HG03439 (cell line): ENCODE results near the gene KLK11.

Source experiments
- ATAC-seq: cut with Tn5 transposase; IDR thresholded peaks from one replicate; pipeline ENCODE4 v1.9.1; 2021; ENCODE audit warnings: mild to moderate bottlenecking, moderate library complexity; ENCODE audit not compliant: unreplicated experiment

Gene KLK11

DNA sequence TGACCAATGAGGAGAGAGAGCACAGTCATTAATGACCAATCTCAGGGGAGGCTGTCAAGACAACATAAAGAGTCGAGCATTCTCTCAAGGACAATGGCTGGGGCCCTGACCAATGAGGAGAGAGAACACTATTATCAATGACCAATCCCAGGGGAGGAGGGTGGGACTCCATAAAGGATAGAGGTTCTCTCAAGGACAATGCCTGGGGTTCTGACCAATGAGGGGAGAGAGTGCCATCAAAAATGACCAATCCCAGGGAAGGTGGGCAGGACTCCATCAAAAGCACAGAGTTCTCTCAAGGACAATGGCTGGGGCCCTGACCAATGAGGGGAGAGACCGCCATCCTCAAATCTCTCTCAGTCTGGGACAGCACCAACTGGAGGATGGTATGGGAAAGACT lies 3.3 kb upstream of the KLK11 start:
- ATAC-seq = no peak

- ATAC-seq = no peak
These were observed 1.5 kb upstream of the KLK11 start for GRCh38 chr19:51027873-51028272.

DNA sequence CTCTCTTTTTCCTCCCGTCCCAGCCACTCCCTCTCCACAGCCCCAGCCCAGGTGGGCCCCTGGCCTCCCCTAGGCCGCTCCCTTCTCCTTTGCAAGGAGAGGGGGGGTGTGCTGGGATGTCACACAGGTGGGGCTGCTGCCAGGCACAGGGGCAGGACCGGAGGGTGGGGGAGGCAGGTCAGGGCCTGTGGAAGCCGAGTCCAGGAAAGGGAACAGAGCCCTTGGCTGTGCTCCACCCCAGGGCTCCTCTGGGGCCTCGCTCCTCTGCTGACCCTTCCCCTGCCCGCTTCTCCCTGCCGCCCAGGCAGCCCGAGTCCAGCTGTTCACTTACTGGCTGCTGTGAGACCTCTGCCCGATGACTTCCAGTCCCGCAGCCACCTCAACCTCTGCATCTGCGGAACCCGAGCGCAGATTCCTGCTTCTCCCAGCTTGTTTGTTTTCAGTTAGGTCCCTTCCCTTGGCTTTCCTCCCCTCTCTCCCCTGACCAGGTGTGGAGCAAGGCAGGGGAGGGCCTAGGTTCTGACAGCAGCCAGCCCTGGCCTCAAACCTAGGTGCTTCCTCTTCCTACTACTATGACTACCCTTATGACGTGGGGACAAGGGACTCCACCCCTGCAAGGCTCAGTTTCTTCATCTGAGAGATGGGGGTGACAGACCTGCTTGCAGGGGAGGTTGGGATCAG lies 850 bp upstream of the KLK11 start:
- no peak for ATAC-seq

DNA sequence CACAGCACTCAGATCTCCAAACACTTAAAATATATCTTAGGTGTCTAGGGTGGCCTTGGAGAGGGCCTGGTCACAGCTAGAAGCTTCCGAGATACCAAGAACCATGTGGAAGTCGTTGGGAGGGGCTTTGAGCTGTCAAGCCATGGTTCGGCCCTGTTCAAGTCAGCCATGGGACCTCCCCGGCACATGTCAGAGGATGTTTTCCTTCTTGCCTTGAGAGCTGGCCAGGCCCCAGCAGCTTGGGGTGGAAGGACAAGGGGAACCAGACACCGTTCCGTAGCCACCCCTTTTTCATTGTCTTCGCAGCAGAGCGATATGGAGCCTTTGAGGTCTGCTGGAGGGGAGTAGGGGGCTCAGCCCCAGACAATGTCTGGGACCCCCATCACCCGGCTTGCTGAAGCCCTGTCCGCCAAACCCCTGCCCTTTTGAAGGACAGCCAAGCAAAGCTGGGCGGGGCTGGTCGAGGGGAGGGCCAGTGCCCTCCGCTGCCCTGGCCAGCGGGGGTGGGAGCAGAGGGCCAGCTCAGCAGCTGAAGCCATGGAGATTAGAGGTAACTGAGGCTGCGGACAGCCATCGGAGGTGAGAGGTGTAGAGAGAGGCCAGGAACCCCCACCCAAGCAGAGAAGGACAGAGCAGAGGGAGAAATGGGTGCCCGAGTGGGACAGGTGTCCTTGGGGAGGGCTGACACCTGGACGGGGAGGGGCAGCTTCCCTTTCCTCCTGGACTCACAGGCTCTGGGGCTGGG lies 435 bp downstream of the KLK11 start:
- ATAC-seq = no peak

DNA sequence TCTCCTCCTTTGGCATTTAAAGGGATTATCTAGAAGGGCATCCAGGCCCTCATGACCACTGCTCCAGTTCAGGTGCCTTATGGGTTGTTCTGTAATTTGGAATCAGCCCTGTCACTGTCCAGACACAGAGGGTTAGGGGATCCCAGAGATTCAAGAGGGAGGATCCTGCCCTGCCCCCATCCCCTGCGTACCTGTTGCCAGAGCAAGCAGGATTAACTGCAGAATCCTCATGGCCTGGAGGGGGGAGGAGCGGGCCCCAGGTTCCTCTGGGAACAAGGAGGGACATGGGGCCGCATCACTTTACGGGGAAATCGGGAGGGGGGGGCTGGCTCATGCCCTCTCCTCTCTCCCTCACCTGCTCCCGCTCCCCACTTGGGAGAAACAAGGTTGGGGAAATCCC lies 1.0 kb downstream of the KLK11 start:
- no peak for ATAC-seq

- no peak for ATAC-seq
These were observed 1.5 kb downstream of the KLK11 start for GRCh38 chr19:51024924-51025323.

- no peak for ATAC-seq
These were observed 2.5 kb downstream of the KLK11 start for GRCh38 chr19:51023946-51024345.

- no peak for ATAC-seq
These were observed 3.9 kb downstream of the KLK11 start for GRCh38 chr19:51022526-51022925.

DNA sequence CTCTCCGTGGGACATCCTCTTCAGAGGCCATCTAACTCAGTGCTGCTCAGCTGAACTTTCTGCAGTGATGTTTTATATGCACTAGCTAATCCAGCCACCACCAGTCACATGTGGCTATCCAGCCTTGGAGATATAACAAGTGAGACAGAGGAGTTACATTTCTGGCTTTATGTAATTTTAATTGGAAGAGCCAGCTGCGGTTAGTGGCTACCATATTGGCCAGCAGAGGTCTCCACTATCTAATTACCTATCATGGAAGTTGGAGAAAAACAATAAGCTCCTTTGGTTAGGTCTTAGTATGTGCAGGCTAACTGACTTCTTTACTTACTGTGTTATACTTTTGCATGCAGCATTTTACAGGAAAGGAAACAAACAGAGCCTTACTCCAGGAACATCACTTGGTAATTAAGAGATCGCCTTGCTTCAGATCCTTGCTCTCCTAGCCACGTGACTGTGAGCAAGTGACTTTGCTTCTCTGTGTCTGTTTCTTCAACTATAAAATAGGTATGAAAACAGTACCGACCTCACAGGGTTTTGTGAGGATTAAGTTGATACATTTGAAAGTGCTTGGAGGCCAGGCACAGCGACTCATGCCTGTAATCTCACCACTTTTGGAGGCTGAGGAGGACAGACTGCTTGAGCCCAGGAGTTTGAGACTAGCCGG lies 5.3 kb downstream of the KLK11 start:
- ATAC-seq = no peak

DNA sequence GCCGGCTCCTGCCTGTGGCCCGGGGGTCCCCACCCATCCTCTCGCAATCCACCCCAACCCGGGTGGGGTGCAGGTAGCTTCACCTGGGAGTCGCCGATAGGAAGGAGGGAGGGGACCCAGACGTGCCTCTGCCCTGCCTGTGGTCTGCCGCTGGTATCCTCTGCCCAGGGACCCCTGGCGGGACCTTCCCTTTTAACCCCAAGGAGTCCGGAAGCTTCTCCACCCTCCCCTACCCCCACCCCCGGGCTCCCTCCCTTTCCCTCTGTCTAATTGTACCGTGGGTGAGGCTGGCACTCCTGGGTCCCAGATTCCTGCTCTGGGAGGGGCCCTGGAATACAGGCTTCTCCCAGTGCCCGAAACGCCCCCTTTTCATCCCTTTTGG lies 6.9 kb downstream of the KLK11 start, which contains the start of gene KLK10:
KLK10 (minus strand) TSS at position 166 of the 382 bp plus-strand sequence. CDS start 579 bp downstream, outside the sequence.
- no peak for ATAC-seq

- no peak for ATAC-seq
These were observed 7.5 kb downstream of the KLK11 start for GRCh38 chr19:51018745-51019543.

- ATAC-seq = no peak
These were observed 9.4 kb downstream of the KLK11 start for GRCh38 chr19:51016798-51017683.

- ATAC-seq = no peak
These were observed 10.6 kb downstream of the KLK11 start for GRCh38 chr19:51015691-51016267.

GRCh38 chr19:51014242-51014641 lies 12.2 kb downstream of the KLK11 start:
- no peak for ATAC-seq

DNA sequence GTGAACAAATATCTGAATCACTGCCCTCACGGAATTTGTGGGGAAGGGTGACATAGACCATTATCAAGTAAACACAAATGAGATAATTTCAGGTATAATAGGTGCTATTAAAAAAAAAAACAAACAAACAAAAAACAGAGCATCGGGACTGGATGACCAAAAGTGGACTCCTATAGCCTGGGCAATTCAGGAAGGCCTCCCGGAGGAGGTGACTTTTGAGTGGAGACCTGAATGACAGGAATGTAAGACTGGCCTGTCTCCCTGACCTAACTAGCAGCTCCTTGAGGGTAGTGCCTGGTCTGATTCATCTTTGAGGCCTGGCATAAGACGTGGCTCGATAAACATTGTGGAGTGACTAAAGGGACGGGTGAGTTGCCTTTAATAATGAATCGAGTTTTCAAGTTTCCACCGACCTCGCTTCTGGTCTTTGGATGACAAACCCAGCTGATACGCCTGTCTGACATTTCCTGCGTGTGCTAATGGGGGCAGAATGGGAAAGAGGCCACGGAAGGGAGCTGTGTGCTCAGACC lies 13.7 kb downstream of the KLK11 start:
- no peak for ATAC-seq

DNA sequence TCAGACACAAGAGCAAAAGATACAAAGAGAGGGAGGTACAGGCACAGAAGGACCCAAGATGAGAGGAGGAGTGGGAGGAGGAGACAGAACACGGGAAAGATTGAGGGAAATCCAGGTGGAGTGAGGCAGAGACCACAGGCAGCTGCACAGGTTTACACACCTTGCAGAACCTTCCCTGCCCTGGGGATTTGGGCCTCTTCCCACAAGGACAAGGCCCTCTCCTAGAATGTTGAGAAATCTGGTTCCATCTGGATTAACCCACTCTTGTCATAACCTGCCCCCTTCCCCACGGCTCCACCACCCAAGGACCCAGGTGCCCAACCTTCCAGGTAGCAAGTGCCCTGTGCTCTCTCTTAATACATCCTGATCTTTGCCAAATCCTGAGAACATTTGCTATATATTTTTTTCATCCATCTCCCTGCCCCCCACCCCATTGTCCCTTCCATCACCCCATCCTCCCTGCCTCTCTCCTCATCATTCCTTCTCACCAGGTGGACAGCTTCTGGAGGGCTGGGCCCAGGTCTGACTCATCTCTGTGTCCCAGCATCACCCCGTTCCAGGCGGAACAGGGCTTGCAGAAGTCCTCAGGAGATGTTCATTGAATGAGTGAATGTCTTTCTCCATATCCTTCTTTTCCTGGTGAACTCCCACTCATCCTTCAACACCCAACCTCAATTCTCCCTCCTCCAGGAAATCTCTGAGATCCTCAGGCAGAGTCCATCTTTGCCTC lies 16.2 kb downstream of the KLK11 start:
- no peak for ATAC-seq

DNA sequence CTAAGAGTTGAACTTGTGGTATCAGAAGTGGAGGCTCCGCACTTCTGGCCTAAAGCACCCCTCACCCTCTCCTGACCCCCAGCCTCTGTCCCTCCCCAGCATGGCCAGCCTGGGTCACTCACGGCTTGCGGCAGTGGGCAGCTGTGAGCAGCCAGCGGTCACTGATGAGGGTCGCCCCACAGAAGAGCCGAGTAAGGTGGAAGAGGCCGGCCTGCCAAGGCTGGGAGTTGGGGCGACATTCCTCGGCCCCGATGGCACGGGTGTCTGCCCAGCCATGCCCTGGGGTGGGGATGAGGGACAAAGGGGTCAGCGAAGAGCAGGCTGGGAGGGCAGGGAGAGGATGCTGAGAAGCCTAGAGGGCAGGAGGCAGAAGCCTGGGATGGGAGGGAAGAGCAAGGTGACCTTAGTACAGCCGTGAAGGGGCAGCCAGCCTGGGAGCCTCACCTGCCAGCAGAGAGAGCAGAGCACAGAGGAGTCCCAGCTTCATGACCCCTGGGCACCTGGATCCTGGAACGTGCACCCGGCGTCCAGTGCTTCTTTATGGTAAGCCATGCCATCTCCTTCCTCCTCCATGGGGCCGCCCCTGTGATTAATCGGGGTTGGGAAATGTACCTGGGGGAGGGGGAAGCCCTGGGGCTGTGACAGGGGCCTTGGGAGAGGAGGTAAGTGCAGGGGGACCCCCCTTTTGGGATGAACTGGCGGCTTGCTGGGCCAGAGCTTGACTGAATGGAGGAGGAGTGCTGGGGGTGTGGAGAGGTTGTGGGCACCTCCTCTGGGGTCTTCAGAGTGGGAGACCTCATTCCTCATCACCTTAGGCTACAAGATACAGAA lies 17.1 kb downstream of the KLK11 start:
- ATAC-seq = no peak

- no peak for ATAC-seq
These were observed 18.9 kb downstream of the KLK11 start for GRCh38 chr19:51007488-51007887.
